Cortex of kidney (tissue), 1 donor: ENCODE measurements around the gene PCSK6.
"Not testable (repeated sequence)": the region's sequence is repeated elsewhere in the genome, so short reads cannot be mapped to it uniquely, and the experiment has no call there.

ENCODE experiments used
- DNase-seq: peaks from one replicate; lab custom pipeline; 2025; lab: John Stamatoyannopoulos, UW

PCSK6 gene

GRCh38 chr15:101463270-101463669 lies 26.2 kb downstream of the PCSK6 start:
- DNase-seq = no peak

DNA sequence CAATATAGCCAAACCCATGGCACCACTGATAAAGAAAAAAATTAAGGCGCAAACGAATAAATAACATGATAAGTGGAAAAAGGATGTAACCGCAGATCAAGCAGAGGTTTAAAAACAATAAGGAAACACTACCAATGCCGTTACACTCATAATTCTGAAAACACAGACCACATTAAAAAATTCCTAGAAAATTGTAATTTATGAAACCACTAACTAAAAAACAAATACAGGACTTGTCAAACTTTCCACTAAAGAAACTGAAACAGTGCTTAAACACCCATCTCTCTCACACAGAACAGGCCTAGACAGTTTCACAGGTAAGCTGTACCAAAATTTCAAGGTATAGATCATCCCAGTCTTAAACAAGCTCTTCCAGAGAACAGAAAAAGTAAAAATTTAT lies 28.4 kb downstream of the PCSK6 start:
- DNase-seq = no peak

GRCh38 chr15:101459579-101460300 lies 29.8 kb downstream of the PCSK6 start:
- DNase-seq = no peak

DNA sequence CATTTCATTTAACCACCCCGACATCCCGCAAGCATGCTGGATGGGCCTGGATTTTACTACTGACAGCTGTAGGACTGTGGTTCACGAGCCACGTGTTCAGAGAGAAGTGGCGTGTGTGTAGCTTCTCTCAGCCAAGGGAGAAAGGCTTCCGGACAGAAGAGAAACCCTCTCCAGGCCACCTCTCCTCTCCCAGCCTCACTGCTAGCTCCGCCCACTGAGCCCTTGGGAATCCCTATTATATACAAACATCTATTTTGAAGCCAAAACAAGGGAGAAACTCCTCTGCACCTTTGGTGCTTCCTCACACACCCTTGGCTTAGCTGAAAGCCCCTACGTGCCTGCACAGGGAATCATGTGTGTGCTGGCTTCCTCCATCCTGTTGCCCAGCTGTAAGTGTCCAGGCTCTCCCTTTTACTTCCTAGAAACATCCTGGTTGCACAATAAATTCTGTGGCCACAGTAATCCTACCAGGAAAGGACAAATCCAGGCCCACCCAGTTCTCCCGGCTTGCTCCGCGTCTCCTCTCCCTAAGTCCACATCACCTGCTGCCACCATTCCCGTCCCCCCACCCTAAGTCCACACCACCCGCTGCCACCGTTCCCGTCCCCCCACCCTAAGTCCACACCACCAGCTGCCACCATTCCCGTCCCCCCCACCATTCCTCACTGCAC lies 30.5 kb downstream of the PCSK6 start:
- no peak for DNase-seq

DNA sequence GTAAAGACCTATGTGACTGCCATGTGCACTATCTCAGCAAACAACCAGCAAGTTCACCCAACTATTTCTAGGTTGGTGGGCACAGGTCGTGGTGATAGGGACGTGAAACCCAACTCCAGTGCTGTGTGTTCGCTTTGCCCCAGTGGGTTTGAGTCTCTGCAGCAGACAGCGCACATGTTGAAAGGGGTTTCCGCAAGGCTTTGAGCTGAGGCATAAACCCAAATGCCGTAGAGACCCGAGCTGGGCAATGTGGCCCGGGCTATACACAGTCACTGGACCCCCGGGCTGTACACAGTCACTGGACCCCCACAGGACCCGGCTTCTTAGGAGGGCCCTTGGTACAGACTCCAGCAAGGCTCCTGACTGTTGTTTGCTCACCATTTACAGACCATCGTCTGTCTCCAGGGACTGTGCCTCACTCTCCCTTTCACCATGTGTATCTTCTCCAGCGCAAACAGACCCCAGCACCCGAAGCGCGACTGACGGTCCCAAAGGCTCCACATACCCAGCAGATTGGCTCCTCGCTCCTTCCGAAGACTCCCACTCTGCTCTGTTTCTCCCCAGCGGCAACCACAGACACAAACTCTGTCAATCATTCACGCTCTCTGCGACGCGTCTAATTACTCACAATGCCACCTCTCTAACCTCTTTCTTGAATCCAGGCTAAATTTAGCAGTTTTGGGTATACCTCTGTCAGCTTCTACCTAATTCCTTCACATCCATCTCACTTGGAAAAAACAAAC lies 31.2 kb downstream of the PCSK6 start:
- DNase-seq = no peak

DNA sequence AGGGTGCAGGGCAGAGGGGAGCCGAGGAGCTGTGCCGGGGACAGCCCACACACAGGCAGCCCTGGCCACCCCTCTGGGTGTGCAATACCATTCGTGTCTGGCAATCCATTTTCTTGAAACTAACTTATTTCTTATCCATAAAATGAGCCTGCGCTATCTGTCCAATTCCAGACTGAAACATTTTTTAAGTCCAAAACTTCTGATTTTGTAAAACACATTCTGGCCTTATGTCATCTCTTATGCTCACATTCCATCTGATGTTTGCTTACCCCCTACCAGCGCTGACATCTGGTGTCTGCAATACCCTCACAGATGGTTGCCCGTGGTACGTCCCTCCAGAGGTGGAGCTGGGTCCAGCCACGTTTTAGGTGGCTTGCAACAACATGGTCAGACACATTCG lies 31.8 kb downstream of the PCSK6 start:
- DNase-seq = no peak

GRCh38 chr15:101456057-101456739 lies 33.3 kb downstream of the PCSK6 start:
- DNase-seq = no peak

- no peak for DNase-seq
Observed at GRCh38 chr15:101455291-101456025, 34.0 kb downstream of the PCSK6 start.

DNA sequence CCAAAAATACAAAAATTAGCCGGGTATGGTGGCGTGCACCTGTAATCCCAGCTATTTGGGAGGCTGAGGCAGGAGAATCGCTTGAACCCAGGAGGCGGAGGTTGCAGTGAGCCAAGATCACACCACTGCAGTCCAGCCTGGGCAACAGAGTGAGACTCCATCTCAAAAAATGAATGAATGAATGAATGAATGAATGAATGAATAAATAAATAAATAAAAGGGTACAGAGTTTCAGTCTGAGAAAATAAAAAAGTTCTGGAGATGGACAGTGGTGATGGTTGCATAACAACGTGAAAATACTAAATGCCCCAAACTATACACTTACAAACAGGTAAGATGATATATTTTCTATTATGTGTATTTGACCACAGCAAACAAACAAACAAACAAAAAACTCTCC lies 34.7 kb downstream of the PCSK6 start:
- not testable (repeated sequence) for DNase-seq

DNA sequence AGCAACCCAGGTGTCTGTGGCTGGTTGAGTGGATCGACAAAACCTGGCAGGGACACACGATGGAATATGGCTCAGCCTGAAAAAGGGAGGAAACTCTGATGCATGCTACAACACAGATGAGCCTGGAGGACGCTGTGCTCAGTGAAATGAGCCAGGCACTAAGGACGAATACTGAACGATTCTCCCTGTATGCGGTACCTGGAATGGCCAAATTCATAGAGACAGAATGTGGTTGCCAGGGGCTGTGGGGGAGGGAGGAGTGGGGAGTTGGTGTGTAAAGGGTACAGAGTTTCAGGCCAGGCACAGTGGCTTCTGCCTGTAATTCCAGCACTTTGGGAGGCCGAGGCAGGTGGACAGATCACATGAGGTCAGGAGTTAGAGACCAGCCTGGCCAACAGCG lies 35.1 kb downstream of the PCSK6 start:
- no peak for DNase-seq

DNA sequence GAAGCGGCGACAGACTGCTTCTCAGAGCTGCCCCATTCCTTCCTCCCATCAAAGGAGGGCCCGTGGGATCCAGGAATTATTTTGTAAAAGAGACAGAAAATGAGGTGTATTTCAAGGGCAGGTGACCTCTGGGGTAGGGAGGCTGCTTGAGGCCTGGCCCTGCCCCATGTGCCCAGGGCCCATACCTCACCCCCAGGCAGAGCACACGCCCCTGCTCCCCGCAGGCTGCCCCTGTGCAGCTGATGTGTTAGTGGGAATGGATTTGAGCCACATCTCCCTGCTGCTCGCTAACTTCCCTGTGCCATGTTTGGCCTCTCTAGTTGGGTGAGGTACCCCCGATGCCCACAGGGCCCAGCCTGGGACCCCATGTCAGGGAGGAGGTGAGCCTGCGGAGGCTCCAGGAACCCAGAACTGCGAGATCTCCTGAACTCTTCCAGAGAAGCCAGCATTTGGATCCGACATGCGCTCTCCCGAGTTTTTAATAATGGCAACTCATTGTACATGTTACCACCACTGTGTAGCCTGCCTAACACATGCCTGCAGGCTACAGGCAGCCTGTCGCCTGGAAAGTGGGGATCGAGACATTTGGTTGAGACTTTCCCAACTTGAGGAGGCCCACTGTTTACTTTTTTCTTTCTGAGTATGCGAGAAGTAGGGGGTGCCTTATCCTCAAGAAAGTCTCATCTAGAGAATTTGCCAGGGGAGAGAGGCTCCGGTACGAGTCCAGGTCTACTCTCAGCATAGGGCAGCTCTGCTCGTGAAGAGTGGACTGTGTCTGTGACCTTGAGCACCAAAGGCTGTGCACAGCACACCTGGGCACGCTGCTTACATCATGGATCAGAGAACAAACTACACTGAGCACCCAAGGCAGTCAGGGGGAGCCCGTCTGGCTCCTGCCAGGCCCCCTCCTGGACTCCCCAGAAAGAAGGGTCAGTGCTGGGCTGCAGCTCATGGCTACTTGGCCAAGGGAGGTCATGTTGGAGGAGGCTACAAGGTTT lies 36.1 kb downstream of the PCSK6 start:
- no peak for DNase-seq

DNA sequence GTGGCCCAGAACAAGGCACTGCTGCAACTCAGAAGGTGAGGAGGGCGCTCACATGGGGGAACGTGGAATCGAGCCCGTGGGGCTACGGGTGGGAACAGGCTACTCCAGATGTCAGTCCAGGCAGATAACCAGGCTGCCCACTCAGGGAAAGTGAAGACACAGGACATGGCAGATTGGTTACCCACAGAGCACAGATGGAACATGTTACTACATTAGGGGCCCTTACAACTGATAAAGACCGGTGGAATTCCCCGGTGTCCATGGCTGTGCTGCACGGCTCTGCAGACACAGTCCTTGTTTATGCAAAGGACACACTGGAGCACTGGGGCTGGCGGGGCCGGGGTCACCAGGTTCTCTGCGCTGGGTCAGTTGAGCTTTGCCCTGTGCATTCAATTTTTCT lies 36.9 kb downstream of the PCSK6 start:
- no peak for DNase-seq

DNA sequence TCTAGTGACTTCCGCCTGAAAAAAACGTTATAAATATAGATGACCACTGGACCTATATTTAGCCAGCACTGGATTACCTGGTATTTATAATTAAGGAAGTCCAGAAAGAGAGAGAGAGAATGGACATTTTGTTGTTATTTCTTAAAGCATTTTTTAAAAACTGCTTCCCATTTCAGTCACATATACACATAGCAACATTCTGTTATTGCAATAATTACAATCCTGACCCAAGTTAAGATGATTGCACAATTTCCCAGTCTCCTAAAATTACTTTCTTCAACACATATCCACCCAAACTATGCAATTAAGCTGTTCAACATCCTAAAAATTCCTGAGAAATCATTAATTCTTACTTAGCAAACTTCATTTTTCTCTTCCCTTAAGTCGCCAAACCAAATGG lies 37.7 kb downstream of the PCSK6 start:
- DNase-seq = no peak

GRCh38 chr15:101451266-101451799 lies 38.2 kb downstream of the PCSK6 start:
- DNase-seq = no peak

- no peak for DNase-seq
Observed at GRCh38 chr15:101450403-101451265, 38.9 kb downstream of the PCSK6 start.

DNA sequence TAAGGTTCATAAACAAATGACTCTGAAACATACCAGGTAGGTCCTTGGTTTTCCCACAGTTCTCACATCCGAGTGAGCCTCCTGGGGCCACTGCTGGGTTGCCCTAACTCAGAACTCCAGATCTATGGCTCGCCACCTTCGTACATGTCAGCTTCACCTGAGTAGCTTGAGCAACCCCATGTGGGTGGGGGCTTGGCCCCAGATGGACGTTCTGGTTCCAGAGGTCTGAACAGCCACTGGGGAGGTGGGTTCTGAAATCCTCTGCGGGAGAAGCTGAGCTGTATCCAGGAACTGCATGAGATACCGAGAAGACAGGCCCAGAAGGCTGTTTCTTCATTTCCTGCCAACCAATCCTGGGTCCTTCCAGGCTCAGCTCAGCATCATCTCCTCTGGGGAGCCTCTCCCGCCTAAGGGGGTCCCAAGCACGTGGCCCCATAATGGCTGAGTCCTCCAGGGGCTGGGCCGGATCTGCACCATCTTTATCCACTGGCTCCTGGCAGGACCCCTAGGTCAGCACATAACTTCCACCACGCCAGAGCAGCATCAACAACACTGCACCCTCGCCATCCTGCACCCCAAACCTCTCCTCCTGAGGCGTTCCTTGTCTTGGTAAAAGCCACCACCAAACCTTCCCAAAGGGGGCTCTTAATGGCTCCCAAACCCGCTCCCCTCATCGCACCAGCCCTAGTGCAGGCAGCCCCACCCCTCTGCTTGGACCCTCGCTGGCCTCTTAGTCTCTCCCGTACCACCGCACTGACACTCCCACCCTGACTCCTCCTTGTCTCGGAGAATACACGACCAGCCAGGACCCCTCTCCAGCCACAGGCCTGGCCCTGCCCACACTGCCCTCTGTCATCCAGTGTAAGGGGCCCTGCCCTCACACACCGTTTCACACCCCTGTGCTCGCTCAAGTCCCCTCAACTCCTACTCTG lies 39.8 kb downstream of the PCSK6 start:
- DNase-seq = no peak

DNA sequence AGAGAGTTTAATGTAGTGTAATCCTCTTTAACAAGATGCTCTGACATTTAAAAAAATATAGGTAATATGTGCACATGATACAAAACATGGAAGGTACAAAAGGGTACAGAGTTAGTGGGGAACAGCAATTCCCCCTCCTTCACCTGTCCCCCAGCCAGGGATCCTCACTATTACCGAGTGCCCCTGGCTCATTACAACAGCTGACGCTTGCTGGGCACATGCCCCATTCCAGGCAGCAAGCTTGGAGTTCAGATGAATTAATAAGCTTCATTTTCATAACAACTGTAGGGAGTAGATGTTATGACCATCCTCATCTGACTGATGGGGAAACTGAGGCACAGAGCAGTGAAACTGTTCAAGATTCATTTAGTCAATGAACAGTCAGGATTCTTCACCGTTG lies 41.2 kb downstream of the PCSK6 start:
- no peak for DNase-seq

- DNase-seq = no peak
Observed at GRCh38 chr15:101447561-101448071, 41.9 kb downstream of the PCSK6 start.
